ENCODE results near the gene TMCC3. TPM values are rescaled to one million over a fixed set of nuclear protein-coding genes. Genes with fewer than 3 reads are reported as not detected.

Gene TMCC3
- total and polyA plus RNA-seq, 2 of the 13 experiments (the other 11 are each of a cell fraction or from before 2014, with no cell fraction given) = not detected

DNA sequence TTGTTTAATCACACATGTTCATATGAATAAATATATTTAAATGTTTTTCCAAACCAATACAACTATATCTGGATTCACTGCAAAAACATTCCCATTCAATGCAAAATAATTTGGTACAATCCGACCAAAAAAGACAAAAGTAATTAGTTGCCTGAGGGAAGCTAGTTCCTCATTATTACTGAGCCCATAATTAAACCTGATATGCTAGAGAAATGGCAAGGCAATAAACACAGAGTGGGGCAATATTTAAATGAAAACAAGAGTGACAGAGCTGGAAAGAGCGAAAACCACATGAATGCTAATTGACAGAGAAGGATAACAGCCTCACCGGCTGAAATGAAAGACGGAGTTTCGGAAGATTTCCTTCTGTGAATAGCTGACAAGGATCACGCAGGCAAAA is 82.6 kb downstream of the TMCC3 start:
- FAIRE-seq = no peak

More for the DNA sequence above, 82.6 kb downstream of the TMCC3 start:
- H3K4me1 ChIP-seq (ENCODE audit: insufficient read depth, low read length) = peaks cover 17% of the 10 kb centered on the region
- no peak overlapping the region for H3K4me3 ChIP-seq (replicated peaks in 1 of 3; ENCODE audit: insufficient read depth in 1 of 3, low read depth in 2 of 3, low read length in 3 of 3)
- H3K79me2 ChIP-seq (ENCODE audit: insufficient read depth, low read length) = no peaks in the 10 kb centered on the region
- H3K27ac ChIP-seq (ENCODE audit: extremely low read length, insufficient read depth, low read length) = no peak overlapping the region
- no peaks in the 10 kb centered on the region for H3K36me3 ChIP-seq (replicated peaks in 1 of 2; ENCODE audit: control insufficient read depth in 1 of 2, insufficient read depth in 2 of 2, low read length in 2 of 2)
- BruUV-seq (replicated peaks) = no TSS peak
- H4K20me1 ChIP-seq (ENCODE audit: insufficient read depth, low read length) = no peaks in the 10 kb centered on the region
- ATAC-seq = no peak
- TF ChIP-seq, protein P1, sequence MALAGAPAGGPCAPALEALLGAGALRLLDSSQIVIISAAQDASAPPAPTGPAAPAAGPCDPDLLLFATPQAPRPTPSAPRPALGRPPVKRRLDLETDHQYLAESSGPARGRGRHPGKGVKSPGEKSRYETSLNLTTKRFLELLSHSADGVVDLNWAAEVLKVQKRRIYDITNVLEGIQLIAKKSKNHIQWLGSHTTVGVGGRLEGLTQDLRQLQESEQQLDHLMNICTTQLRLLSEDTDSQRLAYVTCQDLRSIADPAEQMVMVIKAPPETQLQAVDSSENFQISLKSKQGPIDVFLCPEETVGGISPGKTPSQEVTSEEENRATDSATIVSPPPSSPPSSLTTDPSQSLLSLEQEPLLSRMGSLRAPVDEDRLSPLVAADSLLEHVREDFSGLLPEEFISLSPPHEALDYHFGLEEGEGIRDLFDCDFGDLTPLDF (CRISPR knock-in tag; IDR thresholded peaks at IDR 0.05) = no peak
- TF ChIP-seq, protein P2, sequence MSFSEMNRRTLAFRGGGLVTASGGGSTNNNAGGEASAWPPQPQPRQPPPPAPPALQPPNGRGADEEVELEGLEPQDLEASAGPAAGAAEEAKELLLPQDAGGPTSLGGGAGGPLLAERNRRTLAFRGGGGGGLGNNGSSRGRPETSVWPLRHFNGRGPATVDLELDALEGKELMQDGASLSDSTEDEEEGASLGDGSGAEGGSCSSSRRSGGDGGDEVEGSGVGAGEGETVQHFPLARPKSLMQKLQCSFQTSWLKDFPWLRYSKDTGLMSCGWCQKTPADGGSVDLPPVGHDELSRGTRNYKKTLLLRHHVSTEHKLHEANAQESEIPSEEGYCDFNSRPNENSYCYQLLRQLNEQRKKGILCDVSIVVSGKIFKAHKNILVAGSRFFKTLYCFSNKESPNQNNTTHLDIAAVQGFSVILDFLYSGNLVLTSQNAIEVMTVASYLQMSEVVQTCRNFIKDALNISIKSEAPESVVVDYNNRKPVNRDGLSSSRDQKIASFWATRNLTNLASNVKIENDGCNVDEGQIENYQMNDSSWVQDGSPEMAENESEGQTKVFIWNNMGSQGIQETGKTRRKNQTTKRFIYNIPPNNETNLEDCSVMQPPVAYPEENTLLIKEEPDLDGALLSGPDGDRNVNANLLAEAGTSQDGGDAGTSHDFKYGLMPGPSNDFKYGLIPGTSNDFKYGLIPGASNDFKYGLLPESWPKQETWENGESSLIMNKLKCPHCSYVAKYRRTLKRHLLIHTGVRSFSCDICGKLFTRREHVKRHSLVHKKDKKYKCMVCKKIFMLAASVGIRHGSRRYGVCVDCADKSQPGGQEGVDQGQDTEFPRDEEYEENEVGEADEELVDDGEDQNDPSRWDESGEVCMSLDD (CRISPR knock-in tag; IDR thresholded peaks at IDR 0.05; ENCODE audit: borderline replicate concordance) = no peak
- TF ChIP-seq, protein P3, sequence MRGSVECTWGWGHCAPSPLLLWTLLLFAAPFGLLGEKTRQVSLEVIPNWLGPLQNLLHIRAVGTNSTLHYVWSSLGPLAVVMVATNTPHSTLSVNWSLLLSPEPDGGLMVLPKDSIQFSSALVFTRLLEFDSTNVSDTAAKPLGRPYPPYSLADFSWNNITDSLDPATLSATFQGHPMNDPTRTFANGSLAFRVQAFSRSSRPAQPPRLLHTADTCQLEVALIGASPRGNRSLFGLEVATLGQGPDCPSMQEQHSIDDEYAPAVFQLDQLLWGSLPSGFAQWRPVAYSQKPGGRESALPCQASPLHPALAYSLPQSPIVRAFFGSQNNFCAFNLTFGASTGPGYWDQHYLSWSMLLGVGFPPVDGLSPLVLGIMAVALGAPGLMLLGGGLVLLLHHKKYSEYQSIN (CRISPR knock-in tag; IDR thresholded peaks at IDR 0.05; ENCODE audit: borderline replicate concordance) = no peak
- no peak for TF ChIP-seq RBFOX2 (IDR thresholded peaks at IDR 0.05; ENCODE audit: low read depth, low read length)
- TF ChIP-seq ZNF329 (CRISPR knock-in tag; IDR thresholded peaks at IDR 0.05; ENCODE audit: low read depth) = no peak
- TF ChIP-seq, protein P4, sequence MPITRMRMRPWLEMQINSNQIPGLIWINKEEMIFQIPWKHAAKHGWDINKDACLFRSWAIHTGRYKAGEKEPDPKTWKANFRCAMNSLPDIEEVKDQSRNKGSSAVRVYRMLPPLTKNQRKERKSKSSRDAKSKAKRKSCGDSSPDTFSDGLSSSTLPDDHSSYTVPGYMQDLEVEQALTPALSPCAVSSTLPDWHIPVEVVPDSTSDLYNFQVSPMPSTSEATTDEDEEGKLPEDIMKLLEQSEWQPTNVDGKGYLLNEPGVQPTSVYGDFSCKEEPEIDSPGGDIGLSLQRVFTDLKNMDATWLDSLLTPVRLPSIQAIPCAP (CRISPR knock-in tag; IDR thresholded peaks at IDR 0.05; ENCODE audit: low read depth) = no peak
- TF ChIP-seq KDM3A (CRISPR knock-in tag; IDR thresholded peaks at IDR 0.05; ENCODE audit: low read depth) = no peak
- TF ChIP-seq, protein P5, sequence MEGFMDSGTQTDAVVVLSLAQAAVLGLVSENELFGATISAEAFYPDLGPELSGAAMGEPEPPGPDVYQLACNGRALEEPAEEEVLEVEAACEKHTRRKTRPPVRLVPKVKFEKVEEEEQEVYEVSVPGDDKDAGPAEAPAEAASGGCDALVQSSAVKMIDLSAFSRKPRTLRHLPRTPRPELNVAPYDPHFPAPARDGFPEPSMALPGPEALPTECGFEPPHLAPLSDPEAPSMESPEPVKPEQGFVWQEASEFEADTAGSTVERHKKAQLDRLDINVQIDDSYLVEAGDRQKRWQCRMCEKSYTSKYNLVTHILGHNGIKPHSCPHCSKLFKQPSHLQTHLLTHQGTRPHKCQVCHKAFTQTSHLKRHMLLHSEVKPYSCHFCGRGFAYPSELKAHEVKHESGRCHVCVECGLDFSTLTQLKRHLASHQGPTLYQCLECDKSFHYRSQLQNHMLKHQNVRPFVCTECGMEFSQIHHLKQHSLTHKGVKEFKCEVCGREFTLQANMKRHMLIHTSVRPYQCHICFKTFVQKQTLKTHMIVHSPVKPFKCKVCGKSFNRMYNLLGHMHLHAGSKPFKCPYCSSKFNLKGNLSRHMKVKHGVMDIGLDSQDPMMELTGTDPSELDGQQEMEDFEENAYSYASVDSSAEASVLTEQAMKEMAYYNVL (CRISPR knock-in tag; IDR thresholded peaks at IDR 0.05; ENCODE audit: borderline replicate concordance) = no peak
- TF ChIP-seq, protein P6, sequence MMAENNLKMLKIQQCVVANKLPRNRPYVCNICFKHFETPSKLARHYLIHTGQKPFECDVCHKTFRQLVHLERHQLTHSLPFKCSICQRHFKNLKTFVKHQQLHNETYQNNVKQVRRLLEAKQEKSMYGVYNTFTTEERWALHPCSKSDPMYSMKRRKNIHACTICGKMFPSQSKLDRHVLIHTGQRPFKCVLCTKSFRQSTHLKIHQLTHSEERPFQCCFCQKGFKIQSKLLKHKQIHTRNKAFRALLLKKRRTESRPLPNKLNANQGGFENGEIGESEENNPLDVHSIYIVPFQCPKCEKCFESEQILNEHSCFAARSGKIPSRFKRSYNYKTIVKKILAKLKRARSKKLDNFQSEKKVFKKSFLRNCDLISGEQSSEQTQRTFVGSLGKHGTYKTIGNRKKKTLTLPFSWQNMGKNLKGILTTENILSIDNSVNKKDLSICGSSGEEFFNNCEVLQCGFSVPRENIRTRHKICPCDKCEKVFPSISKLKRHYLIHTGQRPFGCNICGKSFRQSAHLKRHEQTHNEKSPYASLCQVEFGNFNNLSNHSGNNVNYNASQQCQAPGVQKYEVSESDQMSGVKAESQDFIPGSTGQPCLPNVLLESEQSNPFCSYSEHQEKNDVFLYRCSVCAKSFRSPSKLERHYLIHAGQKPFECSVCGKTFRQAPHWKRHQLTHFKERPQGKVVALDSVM (CRISPR knock-in tag; IDR thresholded peaks at IDR 0.05) = no peak
- TF ChIP-seq ZSCAN22 (CRISPR knock-in tag; IDR thresholded peaks at IDR 0.05) = no peak
- TF ChIP-seq ZNF207 (IDR thresholded peaks at IDR 0.05; ENCODE audit: borderline replicate concordance) = no peak
- 64% methylated on average over 6 of the region's 6 CpGs for WGBS (ENCODE audit: low lambda C conversion rate)
- 0 out of 5 replicates have a peak, but pooled peaks cover 0 to 3% of the 10 kb centered on the region in 2 experiments for H3K27me3 ChIP-seq (ENCODE audit: control insufficient read depth in 1 of 2, insufficient read depth in 2 of 2, low read length in 2 of 2)
- in situ Hi-C loops (cut with HindIII; ENCODE audit: extremely low pct_ligation_motif_present, low pct_unique_long_range_greater_than_20kb) (no loop called here), intact Hi-C loops (cut with micrococcal nuclease; ENCODE audit: unreplicated experiment) (no loop called here)
- POLR2A ChIA-PET = no interaction called here
- CTCF ChIA-PET (ENCODE audit: low intra/inter-chr PET ratio, low total read pairs) = no interaction called here
- H3K9me3 ChIP-seq (ENCODE audit: low read length) = no peaks in the 10 kb centered on the region
- no peak overlapping the region for H3K9ac ChIP-seq (ENCODE audit: insufficient read depth, low read depth, low read length)
- no peak for DNase-seq (ENCODE audit: low spot score)
- no peak overlapping the region for H3K4me2 ChIP-seq (ENCODE audit: low read depth, low read length)
- H2AFZ ChIP-seq (ENCODE audit: low read length) = no peak overlapping the region
